Aortic smooth muscle cell (primary cell): ENCODE measurements around the gene POU3F3. TPM values are rescaled to one million over a fixed set of nuclear protein-coding genes. Genes with fewer than 3 reads are reported as not detected.

Experiments
- total RNA-seq: library from RNA; depleted of rRNA; stranded (reverse); fragments of >200 nt; gene quantifications from 2 replicates; pipeline ENCODE4 v1.2.3, GENCODE V29; 2014

The POU3F3 gene
- 0.06 and 0.13 TPM in 2 replicates for total RNA-seq

GRCh38 chr2:104853534-104854497 lies at the start of gene POU3F3:
TSS of gene POU3F3 (plus strand) at chr2:104854115. CDS start at chr2:104855511, 1,396 bp downstream.

Other genes starting within 250 kb of the POU3F3 start
- gene MRPS9, start 184.0 kb downstream of the POU3F3 start, total RNA-seq = 22.6 TPM in 2 replicates